ENCODE data around the gene N4BP2L2. TPM values are rescaled to one million over a fixed set of nuclear protein-coding genes. Genes with fewer than 3 reads are reported as not detected.

N4BP2L2 gene
- total and polyA plus RNA-seq, 2 of the 4 experiments (the other 2 are of a cell fraction): 28.7 to 34.6 TPM

- Histone ChIP-seq H3K4ac (ENCODE audit: low read depth, low read length) (no peak overlapping the region), H4K20me1 (ENCODE audit: insufficient read depth, low read length) (peaks cover 29% of the 10 kb centered on the region; the same call in 1 of the 2 replicates), H3K27me3 (ENCODE audit: control insufficient read depth, insufficient read depth, low read length) (no peaks in the 10 kb centered on the region), H2BK15ac (ENCODE audit: low read depth, low read length) (no peak overlapping the region), H3K4me3 (ENCODE audit: insufficient read depth, low read depth, low read length) (no peak overlapping the region), H3K79me1 (ENCODE audit: low read depth in 1 of 2, low read length in 2 of 2) (peaks cover 6 to 51% of the 10 kb centered on the region in 2 experiments; a peak in 3 of 4 replicates), H3K18ac (ENCODE audit: low read depth, low read length) (no peak overlapping the region), H2BK5ac (ENCODE audit: low read depth, low read length, poor library complexity, severe bottlenecking) (peak overlapping the region; percentile 50), H4K91ac (ENCODE audit: insufficient read depth, low read depth, low read length) (no peak overlapping the region), H2AK9ac (replicated peaks; ENCODE audit: low read depth, low read length, poor library complexity) (no peak overlapping the region), H3K14ac (replicated peaks; ENCODE audit: low read depth, low read length) (peak overlapping the region; percentile 74; the same call in 1 of the 2 replicates), H4K5ac (ENCODE audit: low read depth, low read length) (no peak overlapping the region), H3K9me1 (ENCODE audit: insufficient read depth, low read length) (peaks cover 7% of the 10 kb centered on the region), H3K9ac (ENCODE audit: low read depth, low read length) (no peak overlapping the region), H3K9me3 (ENCODE audit: control insufficient read depth, insufficient read depth, low read length) (no peaks in the 10 kb centered on the region), H2AFZ (replicated peaks; ENCODE audit: low read length, poor library complexity) (no peak overlapping the region), H3K36me3 (ENCODE audit: control insufficient read depth, insufficient read depth, low read length) (peaks cover 5% of the 10 kb centered on the region), H3K56ac (ENCODE audit: extremely low read depth, insufficient read depth, low read length) (no peak overlapping the region), H4K8ac (ENCODE audit: low read depth in 2 of 2, low read length in 2 of 2) (no peak overlapping the region), H3K23ac (ENCODE audit: low read depth, low read length) (peak overlapping the region; percentile 51), H3K4me1 (ENCODE audit: control insufficient read depth, insufficient read depth, low read length) (peaks cover 8% of the 10 kb centered on the region), H2AK5ac (ENCODE audit: low read depth, low read length) (no peak overlapping the region), H2BK20ac (ENCODE audit: low read depth, low read length) (no peak overlapping the region), H2BK120ac (ENCODE audit: low read depth, low read length) (no peak overlapping the region), H3K27ac (ENCODE audit: insufficient read depth, low read length) (peak overlapping the region; percentile 46; the same call in 1 of the 2 replicates), H3K4me2 (ENCODE audit: low read depth, low read length) (peak overlapping the region; percentile 95)
- TF ChIP-seq NFE2L2 (IDR thresholded peaks at IDR 0.05; ENCODE audit: low read depth, low read length): no peak
- no peak for TF ChIP-seq POLR2A (IDR thresholded peaks at IDR 0.05; ENCODE audit: low read depth, low read length)
- no peak for TF ChIP-seq ELK1 (IDR thresholded peaks at IDR 0.05; ENCODE audit: borderline replicate concordance, low read depth, low read length)
- TF ChIP-seq MXI1 (IDR thresholded peaks at IDR 0.05; ENCODE audit: borderline replicate concordance, low read depth, low read length): no peak
- in situ Hi-C loops (cut with MboI; ENCODE audit: low sequenced_read_pairs): no loop called here
- ChIA-PET POLR2A (ENCODE audit: unreplicated experiment) (interaction anchor here (0.6 kb wide), 2 partner anchors 43 to 679 kb away, joined by 3 read pairs; no protein-coding TSS in a partner anchor), CTCF (no interaction called here)
- no TSS peak for BruUV-seq (replicated peaks)
- peak; percentile 83 for DNase-seq
- peak; percentile 69 for ATAC-seq (ENCODE audit: low read depth)
- WGBS, 2 experiments (ENCODE audit: extremely low coverage in 2 of 2, insufficient read length in 1 of 2): no CpG with 5 or more reads among the region's 2 CpGs
- intact Hi-C loops (cut with micrococcal nuclease): loop anchor here (2.0 kb wide), 1 partner anchor 20 kb away; no protein-coding TSS in a partner anchor
- dilution Hi-C loops (cut with HindIII; ENCODE audit: low sequenced_read_pairs, unreplicated experiment): no loop called here
Observed at GRCh38 chr13:32530841-32531253, 7.7 kb downstream of the N4BP2L2 start.

Measured in IMR-90 (cell line).